ENCODE results near the gene PPP1R3G. TPM values are rescaled to one million over a fixed set of nuclear protein-coding genes. Genes with fewer than 3 reads are reported as not detected.

Gene PPP1R3G
- polyA plus RNA-seq, 1 donor (not counting 4 experiments of a cell fraction or from before 2014, with no cell fraction given), result 0.01 TPM

GRCh38 chr6:5082487-5083306, 2.4 kb upstream of the PPP1R3G start:
- Histone ChIP-seq H3K4me3 (ENCODE audit: control insufficient read depth in 2 of 3, extremely low read depth in 1 of 3, insufficient read depth in 2 of 3, low read depth in 1 of 3, low read length in 3 of 3) (no peak overlapping the region), H3K36me3 (ENCODE audit: control insufficient read depth in 2 of 2, extremely low read depth in 1 of 2, insufficient read depth in 2 of 2, low read length in 2 of 2) (no peaks in the 10 kb centered on the region), H3K4me2 (ENCODE audit: control insufficient read depth, extremely low read depth, insufficient read depth, low read depth, low read length) (peak overlapping the region; percentile 64), H3K9me1 (ENCODE audit: control insufficient read depth, extremely low read depth, insufficient read depth, low read length) (no peaks in the 10 kb centered on the region), H3K27ac (ENCODE audit: control insufficient read depth, insufficient read depth, low read length) (peak overlapping the region; percentile 57), H4K20me1 (ENCODE audit: control insufficient read depth, extremely low read depth, insufficient read depth, low read length) (no peaks in the 10 kb centered on the region), H3K9me3 (ENCODE audit: control insufficient read depth, low read depth, low read length) (no peaks in the 10 kb centered on the region), H3K4me1 (ENCODE audit: control insufficient read depth, extremely low read depth, insufficient read depth, low read length) (peaks cover 21% of the 10 kb centered on the region), H3K27me3 (ENCODE audit: control insufficient read depth, extremely low read depth, insufficient read depth, low read length) (peaks cover 21% of the 10 kb centered on the region), H3K79me2 (ENCODE audit: control insufficient read depth, insufficient read depth, low read length) (no peaks in the 10 kb centered on the region), H3K9ac (ENCODE audit: control insufficient read depth, extremely low read depth, insufficient read depth, low read length) (no peak overlapping the region), H2AFZ (ENCODE audit: control insufficient read depth, low read length) (no peak overlapping the region)
- dilution Hi-C loops (cut with MboI; ENCODE audit: extremely low pct_ligation_motif_present, low sequenced_read_pairs), result no loop called here
- TF ChIP-seq CTCF (optimal IDR thresholded peaks at IDR 0.05 in 1 of 3, IDR thresholded peaks at IDR 0.05 in 1 of 3, conservative IDR thresholded peaks at IDR 0.05 in 1 of 3; ENCODE audit: extremely low read depth in 1 of 3, insufficient read depth in 2 of 3, low read length in 3 of 3) (no peak), EZH2 (IDR thresholded peaks at IDR 0.05; ENCODE audit: low read length) (no peak)
- DNase-seq (ENCODE audit: low read depth, low spot score) (peak; percentile 96), FAIRE-seq (peak; percentile 97)

- H3K9ac ChIP-seq (ENCODE audit: control insufficient read depth, extremely low read depth, insufficient read depth, low read length), result no peak overlapping the region
- peak overlapping the region; percentile 64 for H3K4me2 ChIP-seq (ENCODE audit: control insufficient read depth, extremely low read depth, insufficient read depth, low read depth, low read length)
- dilution Hi-C loops (cut with MboI; ENCODE audit: extremely low pct_ligation_motif_present, low sequenced_read_pairs), result no loop called here
- TF ChIP-seq CTCF (optimal IDR thresholded peaks at IDR 0.05 in 1 of 3, IDR thresholded peaks at IDR 0.05 in 1 of 3, conservative IDR thresholded peaks at IDR 0.05 in 1 of 3; ENCODE audit: extremely low read depth in 1 of 3, insufficient read depth in 2 of 3, low read length in 3 of 3) (no peak), EZH2 (IDR thresholded peaks at IDR 0.05; ENCODE audit: low read length) (no peak)
- no peaks in the 10 kb centered on the region for H3K9me1 ChIP-seq (ENCODE audit: control insufficient read depth, extremely low read depth, insufficient read depth, low read length)
- H3K27me3 ChIP-seq (ENCODE audit: control insufficient read depth, extremely low read depth, insufficient read depth, low read length), result peaks cover 21% of the 10 kb centered on the region
- H3K79me2 ChIP-seq (ENCODE audit: control insufficient read depth, insufficient read depth, low read length), result no peaks in the 10 kb centered on the region
- H3K9me3 ChIP-seq (ENCODE audit: control insufficient read depth, low read depth, low read length), result no peaks in the 10 kb centered on the region
- peaks cover 21% of the 10 kb centered on the region for H3K4me1 ChIP-seq (ENCODE audit: control insufficient read depth, extremely low read depth, insufficient read depth, low read length)
- no peaks in the 10 kb centered on the region for H3K36me3 ChIP-seq (ENCODE audit: control insufficient read depth in 2 of 2, extremely low read depth in 1 of 2, insufficient read depth in 2 of 2, low read length in 2 of 2)
- DNase-seq (ENCODE audit: low read depth, low spot score), result no peak
- FAIRE-seq, result no peak
- no peaks in the 10 kb centered on the region for H4K20me1 ChIP-seq (ENCODE audit: control insufficient read depth, extremely low read depth, insufficient read depth, low read length)
- H3K27ac ChIP-seq (ENCODE audit: control insufficient read depth, insufficient read depth, low read length), result no peak overlapping the region
- no peak overlapping the region for H2AFZ ChIP-seq (ENCODE audit: control insufficient read depth, low read length)
- peak overlapping the region in 1 of 3 experiments; percentile 15 for H3K4me3 ChIP-seq (ENCODE audit: control insufficient read depth in 2 of 3, extremely low read depth in 1 of 3, insufficient read depth in 2 of 3, low read depth in 1 of 3, low read length in 3 of 3)
These were observed 1.9 kb upstream of the PPP1R3G start for GRCh38 chr6:5083307-5083583.

Measured in keratinocyte (primary cell).